NCI-H69 (cell line): ENCODE results near the gene SNTB2.
"Not testable (repeated sequence)": the region's sequence is repeated elsewhere in the genome, so short reads cannot be mapped to it uniquely, and the experiment has no call there.

ENCODE experiments used
- DNase-seq: peaks from one replicate; lab custom pipeline; 2025; lab: John Stamatoyannopoulos, UW

The SNTB2 gene

GRCh38 chr16:69286941-69287713 is 100.2 kb downstream of the SNTB2 start:
- peak; percentile 52 for DNase-seq

DNA sequence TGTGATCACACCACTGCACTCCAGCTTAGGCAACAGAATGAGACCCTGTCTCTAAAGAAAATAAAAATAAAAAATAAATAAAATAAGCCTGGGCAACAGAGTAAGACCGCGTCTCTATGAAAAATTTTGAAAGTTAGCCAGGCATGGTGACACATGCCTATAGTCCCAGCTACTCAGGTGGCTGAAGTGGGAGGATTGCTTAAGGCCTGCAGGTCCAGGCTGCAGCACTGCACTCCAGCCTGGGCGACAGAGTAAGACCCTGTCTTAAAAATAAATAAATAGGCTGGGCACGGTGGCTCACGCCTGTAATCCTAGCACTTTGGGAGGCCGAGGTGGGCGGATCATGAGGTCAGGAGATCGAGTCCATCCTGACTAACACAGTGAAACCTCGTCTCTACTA is 104.7 kb downstream of the SNTB2 start:
- not testable (repeated sequence) for DNase-seq

GRCh38 chr16:69293401-69293800 is 106.4 kb downstream of the SNTB2 start:
- DNase-seq = no peak

- DNase-seq = no peak
Observed at GRCh38 chr16:69294051-69294450, 107.1 kb downstream of the SNTB2 start.

GRCh38 chr16:69296771-69297170 is 109.8 kb downstream of the SNTB2 start:
- not testable (repeated sequence) for DNase-seq

- no peak for DNase-seq
Observed at GRCh38 chr16:69298261-69298660, 111.3 kb downstream of the SNTB2 start.

DNA sequence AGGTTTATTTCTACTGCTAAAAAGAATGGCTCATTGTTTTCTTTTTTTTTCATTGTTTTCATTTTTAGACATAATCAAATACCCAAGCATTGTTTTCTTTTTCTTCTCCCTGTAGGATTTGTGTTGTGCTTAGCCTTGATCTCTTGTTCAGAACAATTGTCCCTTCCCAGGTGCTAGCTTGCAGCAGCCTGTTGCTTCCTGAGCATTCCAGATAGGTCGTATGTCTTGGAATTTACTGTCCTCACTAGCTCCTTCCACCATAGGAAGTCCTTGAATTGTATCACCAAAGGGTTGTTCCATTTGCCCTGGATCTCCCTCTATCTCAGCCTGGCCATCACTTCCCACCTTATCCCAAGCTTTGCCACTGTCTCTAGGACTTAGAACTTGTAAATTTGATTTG is 114.2 kb downstream of the SNTB2 start:
- DNase-seq = no peak

DNA sequence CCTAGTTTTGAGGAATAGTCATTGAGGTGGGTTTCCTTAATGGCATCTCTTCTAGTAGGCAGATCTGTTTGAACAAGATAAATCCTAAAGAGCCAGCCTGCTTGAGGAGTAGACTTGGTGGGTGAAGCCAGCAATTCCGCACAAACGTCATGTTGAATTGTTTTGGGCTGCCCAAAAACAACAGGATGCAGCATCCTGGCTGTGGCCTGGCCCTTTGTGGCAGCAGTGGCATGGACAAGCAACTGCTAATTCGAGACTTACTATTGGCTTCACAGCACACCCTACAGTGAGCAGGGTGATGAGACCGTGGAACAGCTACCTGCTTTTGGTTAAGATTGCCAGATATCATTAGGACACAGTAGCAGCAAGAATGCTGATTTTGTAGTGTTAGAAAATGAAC is 114.9 kb downstream of the SNTB2 start:
- no peak for DNase-seq

GRCh38 chr16:69302301-69302700 is 115.3 kb downstream of the SNTB2 start:
- DNase-seq = no peak

DNA sequence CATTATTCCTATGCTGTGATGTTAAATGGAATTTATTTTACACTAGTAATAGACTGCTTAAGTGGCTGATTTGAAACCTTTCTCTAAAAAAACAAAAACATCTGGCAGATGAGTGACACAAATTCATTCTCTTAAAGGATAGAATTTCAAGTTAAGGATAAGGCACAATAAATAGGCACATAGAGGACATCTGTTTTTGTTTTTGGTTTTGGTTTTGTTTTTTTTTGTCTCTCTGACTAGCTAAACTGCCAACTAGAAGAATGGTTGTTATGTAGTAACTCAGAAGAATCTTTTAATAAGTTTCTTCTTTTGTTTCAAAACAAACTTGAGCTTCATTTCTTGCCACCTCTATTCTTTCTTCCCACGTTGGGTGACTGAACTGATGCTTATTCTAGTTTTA is 119.1 kb downstream of the SNTB2 start:
- DNase-seq = no peak

DNA sequence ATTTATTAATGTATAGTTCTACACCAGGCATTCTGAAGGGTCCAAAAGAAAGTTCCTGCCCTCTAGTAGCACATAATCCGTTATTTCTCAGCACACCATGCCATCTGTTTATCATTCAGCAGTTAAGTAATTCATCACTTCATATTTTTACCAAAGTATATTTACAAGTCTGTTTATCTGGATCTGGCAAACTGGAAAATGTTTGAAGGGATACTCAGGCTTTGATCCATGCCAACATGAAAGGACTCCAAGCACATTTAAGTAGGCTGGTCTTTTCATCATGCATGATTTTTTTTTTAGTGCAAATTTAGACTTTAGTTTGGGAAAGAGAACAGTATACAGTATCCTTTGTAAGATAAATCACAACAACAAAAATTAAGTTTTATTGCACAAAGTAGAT is 120.1 kb downstream of the SNTB2 start:
- no peak for DNase-seq

GRCh38 chr16:69307856-69308255 is 120.9 kb downstream of the SNTB2 start:
- no peak for DNase-seq

- no peak for DNase-seq
Observed at GRCh38 chr16:69309316-69309715, 122.4 kb downstream of the SNTB2 start.

DNA sequence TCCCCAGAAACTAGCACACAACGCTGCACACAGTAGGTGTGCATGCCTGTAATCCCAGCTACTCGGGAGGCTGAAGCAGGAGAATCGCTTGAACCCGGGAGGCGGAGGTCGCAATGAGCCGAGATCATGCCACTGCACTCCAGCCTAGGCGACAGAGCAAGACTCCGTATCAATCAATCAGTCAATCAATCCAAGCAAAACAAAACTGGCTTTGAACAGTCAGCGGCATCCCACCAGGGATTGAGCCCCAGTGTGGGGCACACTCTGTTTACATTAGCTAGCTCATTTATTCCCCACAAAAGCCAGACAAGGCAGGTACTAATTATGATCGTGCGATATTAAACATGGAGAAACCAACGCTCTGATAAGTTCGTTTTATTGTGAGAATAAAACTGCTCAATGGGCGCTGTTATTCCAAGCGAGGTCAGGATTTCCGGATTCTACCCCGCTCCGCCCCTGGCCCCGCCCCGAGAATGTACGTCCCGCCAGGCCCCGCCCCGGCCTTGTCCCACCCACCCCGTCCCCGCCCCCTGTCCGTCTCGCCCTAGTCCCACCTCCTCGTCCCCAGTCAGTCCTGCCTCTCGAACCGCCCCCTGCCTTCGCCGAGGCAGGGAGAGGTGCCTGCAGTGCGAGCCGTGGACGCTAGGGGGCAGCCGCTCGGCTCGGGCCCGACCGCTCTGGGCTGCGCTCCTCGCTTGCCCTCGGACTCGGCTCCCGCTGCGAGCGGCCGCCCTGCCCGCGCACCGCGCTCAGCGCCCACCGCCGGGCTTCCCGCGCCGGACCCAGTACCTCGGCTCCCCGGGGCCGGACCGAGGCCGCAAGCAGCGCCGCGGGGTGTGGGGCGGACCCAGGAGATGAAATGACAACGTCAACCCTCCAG is 123.9 kb downstream of the SNTB2 start, which contains the start of gene VPS4A:
Gene VPS4A, plus strand, starts transcription at position 698 of the 880 bp plus-strand sequence. Its CDS starts 162 bp downstream, at position 860.
- DNase-seq = peak; percentile 93

- DNase-seq = peak; percentile 34
Observed at GRCh38 chr16:69311533-69312387, 124.8 kb downstream of the SNTB2 start.

DNA sequence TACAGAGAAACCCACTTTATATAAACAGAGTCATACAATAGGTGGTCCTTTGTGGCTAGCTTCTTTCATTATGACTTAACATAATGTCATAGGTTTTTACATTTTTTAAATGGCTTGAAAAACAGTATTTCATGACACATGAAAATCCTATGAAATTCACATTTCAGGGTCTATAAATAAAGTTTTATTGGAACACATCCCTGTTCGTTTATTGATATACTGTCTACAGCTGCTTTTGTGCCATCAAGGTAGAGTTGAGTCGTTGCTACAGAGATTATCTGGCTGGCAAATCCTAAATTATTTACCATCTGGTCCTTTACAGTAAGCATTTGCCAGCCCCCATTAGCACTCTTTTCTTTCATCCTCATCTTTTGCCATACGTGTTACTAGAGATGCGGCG is 126.5 kb downstream of the SNTB2 start:
- no peak for DNase-seq

GRCh38 chr16:69314534-69314933 is 127.6 kb downstream of the SNTB2 start:
- no peak for DNase-seq

DNA sequence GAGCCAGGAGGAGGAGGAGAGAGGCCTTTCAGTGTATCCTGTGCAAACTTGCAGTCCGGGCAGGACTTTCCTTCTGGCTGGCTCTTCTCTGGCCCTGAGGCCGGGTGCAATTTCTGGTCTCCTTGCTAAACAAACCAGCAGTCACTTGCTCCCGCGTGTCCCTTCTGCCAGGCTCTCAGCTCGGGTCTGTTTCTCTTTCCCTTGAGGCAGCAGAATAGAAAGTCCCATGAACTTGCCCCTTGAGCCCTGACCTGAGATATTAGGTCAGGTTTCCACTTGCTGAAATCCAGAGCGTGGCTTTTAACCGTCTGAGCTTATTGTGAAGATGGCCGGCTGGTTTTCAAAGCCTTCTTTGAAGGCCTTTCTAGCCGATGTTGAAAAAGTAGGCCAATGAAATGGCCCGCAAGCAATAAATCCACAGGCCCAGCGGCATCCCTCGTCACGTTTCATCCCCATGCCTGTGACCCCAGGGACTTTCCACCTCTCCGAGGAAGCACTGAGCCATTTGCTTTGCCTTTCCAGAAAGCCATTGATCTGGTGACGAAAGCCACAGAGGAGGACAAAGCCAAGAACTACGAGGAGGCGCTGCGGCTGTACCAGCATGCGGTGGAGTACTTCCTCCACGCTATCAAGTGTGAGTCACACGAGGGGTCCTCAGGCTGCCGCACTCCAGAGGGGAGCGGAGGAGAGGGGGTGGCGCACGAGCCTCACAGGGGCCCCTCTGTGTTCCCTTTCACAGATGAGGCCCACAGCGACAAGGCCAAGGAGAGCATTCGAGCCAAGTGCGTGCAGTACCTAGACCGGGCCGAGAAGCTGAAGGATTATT is 128.7 kb downstream of the SNTB2 start:
- no peak for DNase-seq

GRCh38 chr16:69316595-69317034 is 129.7 kb downstream of the SNTB2 start:
- no peak for DNase-seq

DNA sequence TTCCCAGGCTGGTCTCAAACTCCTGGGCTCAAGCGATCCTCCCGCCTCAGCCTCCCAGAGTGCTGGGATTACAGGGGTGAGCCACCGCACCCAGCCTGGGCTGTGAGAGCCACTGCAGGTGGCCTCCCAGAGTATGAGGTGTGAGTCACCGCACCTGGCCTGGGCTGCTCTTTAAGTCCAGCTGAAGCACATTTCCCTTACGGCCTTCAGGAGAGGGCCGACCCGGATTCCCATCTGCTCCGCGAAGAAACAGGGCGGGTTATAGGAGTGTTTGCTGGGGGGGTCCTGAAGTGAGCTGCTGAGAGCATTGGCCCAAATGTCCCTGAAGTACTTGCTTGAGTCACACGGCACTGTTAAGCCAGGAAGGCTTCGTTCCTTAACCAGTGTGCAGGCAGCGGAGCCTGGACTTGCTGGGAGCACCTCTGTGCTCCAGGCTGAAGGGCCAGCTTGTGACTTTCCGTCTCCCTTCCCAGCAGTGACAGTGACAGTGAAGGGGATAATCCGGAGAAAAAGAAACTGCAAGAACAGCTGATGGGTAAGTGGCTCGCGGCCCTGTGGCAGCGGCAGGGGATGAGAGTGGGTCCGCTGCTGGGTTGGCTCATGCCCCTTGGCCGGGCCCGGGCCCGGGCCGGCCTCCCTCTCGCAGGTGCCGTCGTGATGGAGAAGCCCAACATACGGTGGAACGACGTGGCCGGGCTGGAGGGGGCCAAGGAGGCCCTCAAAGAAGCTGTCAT is 131.4 kb downstream of the SNTB2 start:
- DNase-seq = no peak
